OCI-LY3 (cell line): Measurements from ENCODE around the gene CADPS.

Source experiments
- H2AFZ ChIP-seq: fragments of 200-600, 300-600 bp; shearing (Covaris generic); 2 replicates; pipeline ENCODE4 v1.6.0; 2014; ENCODE audit warnings: antibody characterized with exemption, low read depth, low read length
- H3K27ac ChIP-seq: fragments of 200-600, 300-600 bp; sonication (generic); 2 replicates; pipeline ENCODE4 v1.5.1; 2014; ENCODE audit warnings: mild to moderate bottlenecking, low read length, moderate library complexity, mixed read lengths
- H3K27me3 ChIP-seq: fragments of 200-600, 300-600 bp; sonication (generic); 2 replicates; pipeline ENCODE4 v1.6.1; 2014; ENCODE audit warnings: low read depth, low read length, mixed read lengths
- H3K36me3 ChIP-seq: fragments of 200-600, 300-600 bp; sonication (generic); replicated peaks from 2 replicates; pipeline ENCODE3; 2014; ENCODE audit warnings: low read depth, low read length, mixed read lengths
- H3K4me1 ChIP-seq: fragments of 300-600, 200-600 bp; sonication (generic); 2 replicates; pipeline ENCODE4 v1.6.1; 2014; ENCODE audit warnings: low read length, mixed read lengths
- H3K4me2 ChIP-seq: fragments of 200-600, 300-600 bp; sonication (generic); 2 replicates; pipeline ENCODE4 v1.6.1; 2014; ENCODE audit warnings: low read length, mixed read lengths
- H3K4me3 ChIP-seq: fragments of 300-600, 200-600 bp; sonication (generic); 2 replicates; pipeline ENCODE4 v1.5.1; 2014; ENCODE audit warnings: antibody characterized with exemption, mild to moderate bottlenecking, low read length, moderate library complexity
- H3K79me2 ChIP-seq: fragments of 300-600, 200-600 bp; shearing (Covaris generic); 2 replicates; pipeline ENCODE4 v1.6.1; 2014; ENCODE audit warnings: mild to moderate bottlenecking, low read length, mixed read lengths
- H3K9ac ChIP-seq: fragments of 300-600, 200-600 bp; shearing (Covaris generic); 2 replicates; pipeline ENCODE4 v1.6.0; 2014; ENCODE audit warnings: mild to moderate bottlenecking, low read length, moderate library complexity
- H3K9me3 ChIP-seq: fragments of 200-600, 300-600 bp; shearing (Covaris generic); 2 replicates; pipeline ENCODE4 v1.6.1; 2014; ENCODE audit warnings: low read length, mixed read lengths; ENCODE audit not compliant: insufficient read depth
- H4K20me1 ChIP-seq: fragments of 200-600, 300-600 bp; sonication (generic); 2 replicates; pipeline ENCODE4 v1.6.1; 2016; ENCODE audit warnings: low read length, mixed read lengths; ENCODE audit not compliant: insufficient read depth
- CTCF ChIP-seq: fragments of 200-600, 300-600 bp; sonication (generic); IDR thresholded peaks from 2 replicates; pipeline ENCODE4 v1.5.1; 2014; ENCODE audit warnings: antibody characterized with exemption, low read length, low read depth
- EZH2phosphoT487 ChIP-seq: fragments of 200-600 bp; shearing (Covaris generic); IDR thresholded peaks from 2 replicates; pipeline ENCODE4 v1.6.1; 2018; ENCODE audit warnings: antibody characterized with exemption, mixed run types, low read depth

The CADPS gene

GRCh38 chr3:62703451-62704167 lies 171.6 kb downstream of the CADPS start:
- no peak overlapping the region for H3K4me2 ChIP-seq
- H3K4me1 ChIP-seq = no peaks in the 10 kb centered on the region
- H3K9ac ChIP-seq = no peak overlapping the region
- no peaks in the 10 kb centered on the region for H3K79me2 ChIP-seq
- no peaks in the 10 kb centered on the region for H3K9me3 ChIP-seq
- H3K27ac ChIP-seq = no peak overlapping the region
- H4K20me1 ChIP-seq = no peaks in the 10 kb centered on the region
- peaks cover 28% of the 10 kb centered on the region for H3K27me3 ChIP-seq
- no peaks in the 10 kb centered on the region for H3K36me3 ChIP-seq
- H2AFZ ChIP-seq = no peak overlapping the region
- TF ChIP-seq EZH2phosphoT487 = no peak
- no peak for TF ChIP-seq CTCF
- H3K4me3 ChIP-seq = no peak overlapping the region

GRCh38 chr3:62700357-62700756 lies 174.9 kb downstream of the CADPS start:
- Histone ChIP-seq H3K9me3 (no peaks in the 10 kb centered on the region), H3K36me3 (no peaks in the 10 kb centered on the region), H4K20me1 (no peaks in the 10 kb centered on the region), H3K79me2 (no peaks in the 10 kb centered on the region), H3K4me1 (no peaks in the 10 kb centered on the region), H3K27ac (no peak overlapping the region), H2AFZ (no peak overlapping the region), H3K9ac (no peak overlapping the region), H3K4me2 (no peak overlapping the region), H3K4me3 (no peak overlapping the region), H3K27me3 (peaks cover 22% of the 10 kb centered on the region)
- TF ChIP-seq CTCF (no peak), EZH2phosphoT487 (no peak)

- no peak overlapping the region for H3K4me2 ChIP-seq
- H4K20me1 ChIP-seq = no peaks in the 10 kb centered on the region
- no peak overlapping the region for H3K4me3 ChIP-seq
- no peak overlapping the region for H2AFZ ChIP-seq
- no peaks in the 10 kb centered on the region for H3K79me2 ChIP-seq
- H3K4me1 ChIP-seq = no peaks in the 10 kb centered on the region
- H3K9ac ChIP-seq = no peak overlapping the region
- H3K27ac ChIP-seq = no peak overlapping the region
- H3K9me3 ChIP-seq = no peaks in the 10 kb centered on the region
- H3K36me3 ChIP-seq = no peaks in the 10 kb centered on the region
- peaks cover 22% of the 10 kb centered on the region for H3K27me3 ChIP-seq
- no peak for TF ChIP-seq EZH2phosphoT487
- no peak for TF ChIP-seq CTCF
Observed at GRCh38 chr3:62699728-62700127, 175.5 kb downstream of the CADPS start.

GRCh38 chr3:62696011-62696410 lies 179.2 kb downstream of the CADPS start:
- no peaks in the 10 kb centered on the region for H3K9me3 ChIP-seq
- no peak overlapping the region for H3K27ac ChIP-seq
- no peaks in the 10 kb centered on the region for H3K4me1 ChIP-seq
- H3K27me3 ChIP-seq = peaks cover 7% of the 10 kb centered on the region; the same call in 1 of the 2 replicates
- H4K20me1 ChIP-seq = no peaks in the 10 kb centered on the region
- H3K4me3 ChIP-seq = no peak overlapping the region
- H2AFZ ChIP-seq = no peak overlapping the region
- TF ChIP-seq EZH2phosphoT487 = no peak
- no peak for TF ChIP-seq CTCF
- no peaks in the 10 kb centered on the region for H3K36me3 ChIP-seq
- no peak overlapping the region for H3K4me2 ChIP-seq
- H3K79me2 ChIP-seq = no peaks in the 10 kb centered on the region
- H3K9ac ChIP-seq = no peak overlapping the region
